Tibial nerve (tissue), 4 donors: ENCODE measurements around the gene TDP2. TPM values are rescaled to one million over a fixed set of nuclear protein-coding genes. Genes with fewer than 3 reads are reported as not detected.

Experiments
- DNase-seq, 2 donors: peaks; one replicate each; pipeline ENCODE4 v3.0.0-alpha.2; 2019; ENCODE audit warnings: low spot score in 2 of 2
- H3K27ac ChIP-seq, 4 donors: fragments of 200-600 bp; sonication (generic) in 3 of 4; one replicate each; pipeline ENCODE4 v1.5.1; 2017 to 2019; ENCODE audit warnings: mild to moderate bottlenecking in 1 of 4
- H3K27me3 ChIP-seq, 2 donors: fragments of 200-600 bp; sonication (generic) in 1 of 2; one replicate each; pipeline versions ENCODE4 v1.5.1 to v1.6.0; 2017 to 2019
- H3K36me3 ChIP-seq, 3 donors: fragments of 200-600 bp; sonication (generic); one replicate each; pipeline ENCODE4 v1.5.1; 2018 to 2019
- H3K4me1 ChIP-seq, 4 donors: fragments of 200-600 bp; sonication (generic) in 3 of 4; one replicate each; pipeline ENCODE4 v1.5.1; 2017 to 2019
- H3K4me3 ChIP-seq, 4 donors: fragments of 200-600 bp; sonication (generic) in 3 of 4; one replicate each; pipeline ENCODE4 v1.5.1; 2017 to 2019; ENCODE audit warnings: mild to moderate bottlenecking in 1 of 4, moderate library complexity in 1 of 4
- H3K9me3 ChIP-seq, 4 donors: fragments of 200-600 bp; sonication (generic) in 3 of 4; one replicate each; pipeline ENCODE4 v1.5.1; 2017 to 2019
- CTCF ChIP-seq, 5 experiments: fragments of 200-600 bp in 3 of 5; fragments of 450-650 bp in 2 of 5; sonication (generic) in 3 of 5; IDR thresholded peaks; one replicate each; pipeline ENCODE4 v1.5.1; 2016 to 2019; ENCODE audit warnings: antibody characterized with exemption in 5 of 5, mild to moderate bottlenecking in 3 of 5, moderate library complexity in 2 of 5
- EP300 ChIP-seq, 2 donors: sonication (generic); formaldehyde crosslinking; IDR thresholded peaks; one replicate each; pipeline ENCODE4 v1.6.1; 2017; ENCODE audit warnings: antibody characterized with exemption in 2 of 2, mild to moderate bottlenecking in 1 of 2
- POLR2A ChIP-seq, 2 donors: fragments of 450-650 bp; IDR thresholded peaks; one replicate each; pipeline ENCODE4 v1.6.1; 2017; ENCODE audit warnings: antibody characterized with exemption in 2 of 2, mild to moderate bottlenecking in 2 of 2, moderate library complexity in 2 of 2
- WGBS, 2 donors: methylation state at CpG; one replicate each; pipeline ENCODE4 v1.1.5; 2018; 5-methylcytosine and 5-hydroxymethylcytosine counted together
- total RNA-seq, 4 donors: library from RNA; depleted of rRNA; stranded (reverse); fragments of >200 nt; gene quantifications; one replicate each; pipeline ENCODE4 v1.1.0, GENCODE V29; 2016

Gene TDP2
- total RNA-seq, 4 donors from 2014 or later, result 24.9 to 32.0 (median 31.3) TPM

- H3K4me1 ChIP-seq, result peaks cover 0 to 9% (median 0%) of the 10 kb centered on the region in 4 donors
- H3K36me3 ChIP-seq, result peaks cover 0 to 3% (median 0%) of the 10 kb centered on the region in 3 donors
- WGBS, 2 donors, result 65 to 76% methylated on average over 1 of the region's 1 CpG
- TF ChIP-seq CTCF (IDR thresholded peaks at IDR 0.05) (no peak), EP300 (IDR thresholded peaks at IDR 0.05) (no peak), POLR2A (IDR thresholded peaks at IDR 0.05) (no peak)
- no peak overlapping the region for H3K4me3 ChIP-seq
- no peak overlapping the region for H3K27ac ChIP-seq
- H3K27me3 ChIP-seq, result no peaks in the 10 kb centered on the region
- no peaks in the 10 kb centered on the region for H3K9me3 ChIP-seq
- no peak for DNase-seq
Measured at GRCh38 chr6:24690593-24690992, 23.9 kb upstream of the TDP2 start.

- TF ChIP-seq EP300 (IDR thresholded peaks at IDR 0.05) (no peak), CTCF (IDR thresholded peaks at IDR 0.05) (no peak), POLR2A (IDR thresholded peaks at IDR 0.05) (no peak)
- H3K27ac ChIP-seq, result no peak overlapping the region
- H3K4me1 ChIP-seq, result peaks cover 0 to 9% (median 0%) of the 10 kb centered on the region in 4 donors
- no peak for DNase-seq
- H3K27me3 ChIP-seq, result no peaks in the 10 kb centered on the region
- WGBS, 2 donors, result 61 to 64% methylated on average over 2 of the region's 2 CpGs
- H3K36me3 ChIP-seq, result peaks cover 0 to 3% (median 0%) of the 10 kb centered on the region in 3 donors
- no peak overlapping the region for H3K4me3 ChIP-seq
- no peaks in the 10 kb centered on the region for H3K9me3 ChIP-seq
Measured at GRCh38 chr6:24689964-24690363, 23.3 kb upstream of the TDP2 start.

- no peak for DNase-seq
- no peak overlapping the region for H3K27ac ChIP-seq
- no peak overlapping the region for H3K4me3 ChIP-seq
- 91 to 93% methylated on average over 4 of the region's 4 CpGs for WGBS, 2 donors
- TF ChIP-seq CTCF (IDR thresholded peaks at IDR 0.05) (no peak), EP300 (IDR thresholded peaks at IDR 0.05) (no peak), POLR2A (IDR thresholded peaks at IDR 0.05) (no peak)
- no peaks in the 10 kb centered on the region for H3K27me3 ChIP-seq
- H3K36me3 ChIP-seq, result peaks cover 0 to 3% (median 0%) of the 10 kb centered on the region in 3 donors
- H3K9me3 ChIP-seq, result no peaks in the 10 kb centered on the region
- H3K4me1 ChIP-seq, result peaks cover 0 to 4% (median 0%) of the 10 kb centered on the region in 4 donors
Measured at GRCh38 chr6:24686946-24687345, 20.2 kb upstream of the TDP2 start.

- Histone ChIP-seq H3K36me3 (peaks cover 0 to 3% (median 0%) of the 10 kb centered on the region in 3 donors), H3K27ac (no peak overlapping the region), H3K4me1 (no peaks in the 10 kb centered on the region), H3K27me3 (no peaks in the 10 kb centered on the region), H3K9me3 (no peaks in the 10 kb centered on the region), H3K4me3 (no peak overlapping the region)
- 100% methylated on average over 1 of the region's 1 CpG for WGBS, 2 donors
- no peak for DNase-seq
- TF ChIP-seq EP300 (IDR thresholded peaks at IDR 0.05) (no peak), CTCF (IDR thresholded peaks at IDR 0.05) (no peak), POLR2A (IDR thresholded peaks at IDR 0.05) (no peak)
Measured at GRCh38 chr6:24686408-24686807, 19.7 kb upstream of the TDP2 start.

- 68 to 72% methylated on average over 12 of the region's 12 CpGs for WGBS, 2 donors
- H3K27ac ChIP-seq, result no peak overlapping the region
- no peak for TF ChIP-seq CTCF (IDR thresholded peaks at IDR 0.05)
- TF ChIP-seq POLR2A (IDR thresholded peaks at IDR 0.05), result no peak
- TF ChIP-seq EP300 (IDR thresholded peaks at IDR 0.05), result no peak
- no peak overlapping the region for H3K4me3 ChIP-seq
- H3K9me3 ChIP-seq, result no peaks in the 10 kb centered on the region
- peaks cover 0 to 3% (median 0%) of the 10 kb centered on the region in 3 donors for H3K36me3 ChIP-seq
- no peaks in the 10 kb centered on the region for H3K4me1 ChIP-seq
- DNase-seq, result no peak
- no peaks in the 10 kb centered on the region for H3K27me3 ChIP-seq
Measured at GRCh38 chr6:24683297-24684296, 16.9 kb upstream of the TDP2 start.
